Neuronal stem cell (in vitro differentiated cells): ENCODE data around the gene OLIG1.
A peak's percentile ranks its signal among the peaks of the same experiment; 100 is the strongest.

ENCODE experiments used
- DNase-seq: peaks from one replicate; pipeline ENCODE4 v3.0.0-alpha.2; 2013; ENCODE audit warnings: low spot score
- H2AFZ ChIP-seq: one replicate; pipeline ENCODE4 v1.6.1; 2013; ENCODE audit warnings: mild to moderate bottlenecking, low read length, inconsistent platforms
- H2AK5ac ChIP-seq: 2 replicates; pipeline ENCODE4 v1.6.1; 2013; ENCODE audit warnings: low read depth, mild to moderate bottlenecking, inconsistent platforms, low read length, moderate library complexity, mixed read lengths
- H2BK120ac ChIP-seq: 2 replicates; pipeline ENCODE4 v1.6.1; 2013; ENCODE audit warnings: low read depth, mild to moderate bottlenecking, inconsistent platforms, low read length, moderate library complexity, mixed read lengths
- H2BK12ac ChIP-seq: one replicate; pipeline ENCODE4 v1.6.1; 2013; ENCODE audit warnings: low read length, inconsistent platforms
- H2BK15ac ChIP-seq: 2 replicates; pipeline ENCODE4 v1.6.1; 2013; ENCODE audit warnings: mild to moderate bottlenecking, low read length, inconsistent platforms, mixed read lengths
- H2BK5ac ChIP-seq: one replicate; pipeline ENCODE4 v1.6.1; 2013; ENCODE audit warnings: inconsistent platforms, mild to moderate bottlenecking, low read length, moderate library complexity
- H3K14ac ChIP-seq: one replicate; pipeline ENCODE4 v1.6.1; 2013; ENCODE audit warnings: low read length, inconsistent platforms
- H3K18ac ChIP-seq: 2 replicates; pipeline ENCODE4 v1.6.1; 2013; ENCODE audit warnings: low read length, inconsistent platforms
- H3K23ac ChIP-seq: 2 replicates; pipeline ENCODE4 v1.6.1; 2013; ENCODE audit warnings: low read depth, mild to moderate bottlenecking, mixed read lengths, low read length, inconsistent platforms; ENCODE audit not compliant: poor library complexity
- H3K27ac ChIP-seq: replicated peaks from 3 replicates; pipeline ENCODE4 v1.5.1; 2013; ENCODE audit warnings: low read length, inconsistent platforms
- H3K27me3 ChIP-seq, 3 experiments: 2 replicates each; pipeline ENCODE4 v1.6.1; 2013; ENCODE audit warnings: low read length in 3 of 3, mild to moderate bottlenecking in 2 of 3, inconsistent platforms in 1 of 3, low read depth in 1 of 3, mixed read lengths in 1 of 3, moderate library complexity in 1 of 3; ENCODE audit not compliant: control insufficient read depth in 3 of 3, insufficient read depth in 3 of 3
- H3K36me3 ChIP-seq, 2 donors: replicated peaks in 1 of 2; 2 replicates each; pipeline ENCODE4 v1.6.1; 2013; ENCODE audit warnings: low read length in 2 of 2; ENCODE audit not compliant: control insufficient read depth in 2 of 2, insufficient read depth in 2 of 2
- H3K4ac ChIP-seq: 2 replicates; pipeline ENCODE4 v1.6.1; 2013; ENCODE audit warnings: inconsistent platforms, mild to moderate bottlenecking, low read length, moderate library complexity
- H3K4me1 ChIP-seq, 2 donors: 1 replicate in 1 of 2; 2 replicates in 1 of 2; pipeline ENCODE4 v1.6.1; 2013; ENCODE audit warnings: low read length in 2 of 2, low read depth in 1 of 2; ENCODE audit not compliant: control insufficient read depth in 2 of 2, insufficient read depth in 1 of 2
- H3K4me2 ChIP-seq: one replicate; pipeline ENCODE4 v1.6.1; 2013; ENCODE audit warnings: mild to moderate bottlenecking, low read length, inconsistent platforms; ENCODE audit not compliant: insufficient read depth, poor library complexity, severe bottlenecking
- H3K4me3 ChIP-seq, 2 donors: 2 replicates each; pipeline ENCODE4 v1.5.1; 2013; ENCODE audit warnings: low read length in 2 of 2, mild to moderate bottlenecking in 2 of 2, inconsistent platforms in 1 of 2, moderate library complexity in 1 of 2
- H3K79me1 ChIP-seq: one replicate; pipeline ENCODE4 v1.6.1; 2013; ENCODE audit warnings: low read depth, mild to moderate bottlenecking, inconsistent platforms, low read length, moderate library complexity
- H3K9ac ChIP-seq: one replicate; pipeline ENCODE4 v1.6.1; 2013; ENCODE audit warnings: mild to moderate bottlenecking, low read depth, low read length, inconsistent platforms; ENCODE audit not compliant: poor library complexity
- H3K9me3 ChIP-seq, 2 donors: replicated peaks in 1 of 2; 2 replicates each; pipeline versions ENCODE3 to v1.6.1; 2013; ENCODE audit warnings: low read length in 2 of 2, mild to moderate bottlenecking in 2 of 2, inconsistent platforms in 1 of 2, low read depth in 1 of 2, mixed read lengths in 1 of 2, moderate library complexity in 1 of 2; ENCODE audit not compliant: control insufficient read depth in 2 of 2, insufficient read depth in 1 of 2
- H4K8ac ChIP-seq: one replicate; pipeline ENCODE4 v1.6.1; 2013; ENCODE audit warnings: low read depth, mild to moderate bottlenecking, inconsistent platforms, low read length, moderate library complexity
- H4K91ac ChIP-seq: one replicate; pipeline ENCODE4 v1.6.1; 2013; ENCODE audit warnings: low read length, low read depth, mild to moderate bottlenecking, inconsistent platforms; ENCODE audit not compliant: poor library complexity
- WGBS, 2 donors: extraction: QIAGEN DNeasy Blood & Tissue Kit; methylation state at CpG; one replicate each; pipeline ENCODE4 v1.1.7; 2013; ENCODE audit warnings: missing lambda C conversion rate in 2 of 2, mixed read lengths in 1 of 2; ENCODE audit not compliant: insufficient read length in 2 of 2, insufficient replicate concordance in 1 of 2; ENCODE audit errors: extremely low coverage in 2 of 2; 5-methylcytosine and 5-hydroxymethylcytosine counted together

The OLIG1 gene

GRCh38 chr21:33114276-33114675 is 44.3 kb downstream of the OLIG1 start:
- H3K14ac ChIP-seq = no peak overlapping the region

GRCh38 chr21:33115631-33116510 is 45.9 kb downstream of the OLIG1 start:
- H2BK15ac ChIP-seq = no peak overlapping the region
- no peak overlapping the region for H3K4me2 ChIP-seq
- H4K91ac ChIP-seq = no peak overlapping the region
- no peak overlapping the region for H3K4ac ChIP-seq
- H2AK5ac ChIP-seq = no peak overlapping the region
- H2BK120ac ChIP-seq = no peak overlapping the region
- peak overlapping the region; percentile 23 for H3K18ac ChIP-seq
- no peak for DNase-seq
- H3K4me1 ChIP-seq = peaks cover 11 to 14% of the 10 kb centered on the region in 2 donors
- no CpG with 5 or more reads among the region's 20 CpGs for WGBS, 2 donors
- no peaks in the 10 kb centered on the region for H3K79me1 ChIP-seq
- no peak overlapping the region for H3K27ac ChIP-seq
- no peak overlapping the region for H4K8ac ChIP-seq
- no peak overlapping the region for H2BK5ac ChIP-seq
- H3K4me3 ChIP-seq = no peak overlapping the region
- peaks cover 22 to 94% (median 67%) of the 10 kb centered on the region in 3 experiments for H3K27me3 ChIP-seq
- peak overlapping the region; percentile 10 for H3K23ac ChIP-seq
- peaks cover 0 to 7% of the 10 kb centered on the region in 2 donors for H3K9me3 ChIP-seq
- H3K36me3 ChIP-seq = no peaks in the 10 kb centered on the region
- no peak overlapping the region for H3K9ac ChIP-seq
- no peak overlapping the region for H3K14ac ChIP-seq
- no peak overlapping the region for H2AFZ ChIP-seq
- no peak overlapping the region for H2BK12ac ChIP-seq

More at GRCh38 chr21:33114276-33114675, 44.3 kb downstream of the OLIG1 start:
- no peak overlapping the region for H2AK5ac ChIP-seq
- H2BK120ac ChIP-seq = no peak overlapping the region
- H4K91ac ChIP-seq = no peak overlapping the region
- H3K4ac ChIP-seq = no peak overlapping the region
- H3K36me3 ChIP-seq = no peaks in the 10 kb centered on the region
- peaks cover 14 to 19% of the 10 kb centered on the region in 2 donors for H3K4me1 ChIP-seq
- H3K4me2 ChIP-seq = no peak overlapping the region
- no peak overlapping the region for H2AFZ ChIP-seq
- H3K18ac ChIP-seq = no peak overlapping the region
- no peak overlapping the region for H2BK5ac ChIP-seq
- WGBS, 2 donors = no CpG with 5 or more reads among the region's 3 CpGs
- no peaks in the 10 kb centered on the region for H3K79me1 ChIP-seq
- peaks cover 34 to 96% (median 78%) of the 10 kb centered on the region in 3 experiments for H3K27me3 ChIP-seq
- H4K8ac ChIP-seq = no peak overlapping the region
- peaks cover 6 to 19% of the 10 kb centered on the region in 2 donors for H3K9me3 ChIP-seq
- no peak overlapping the region for H3K9ac ChIP-seq
- H2BK15ac ChIP-seq = no peak overlapping the region
- H3K23ac ChIP-seq = no peak overlapping the region
- H2BK12ac ChIP-seq = no peak overlapping the region
- H3K4me3 ChIP-seq = no peak overlapping the region
- DNase-seq = no peak
- H3K27ac ChIP-seq = no peak overlapping the region

- H3K27ac ChIP-seq = no peak overlapping the region
These were observed 46.7 kb downstream of the OLIG1 start for GRCh38 chr21:33116676-33117075.

GRCh38 chr21:33117101-33117888 is 47.4 kb downstream of the OLIG1 start:
- Histone ChIP-seq H3K36me3 (no peaks in the 10 kb centered on the region), H2BK12ac (no peak overlapping the region), H3K27ac (no peak overlapping the region), H2AFZ (no peak overlapping the region), H2AK5ac (no peak overlapping the region), H4K91ac (no peak overlapping the region), H2BK5ac (no peak overlapping the region), H3K9me3 (no peaks in the 10 kb centered on the region), H3K9ac (no peak overlapping the region), H3K79me1 (no peaks in the 10 kb centered on the region), H2BK15ac (no peak overlapping the region), H3K14ac (no peak overlapping the region), H3K4ac (no peak overlapping the region), H3K4me3 (no peak overlapping the region), H3K27me3 (peaks cover 17 to 93% (median 55%) of the 10 kb centered on the region in 3 experiments), H3K4me2 (no peak overlapping the region), H3K4me1 (peaks cover 8 to 12% of the 10 kb centered on the region in 2 donors), H3K23ac (no peak overlapping the region), H4K8ac (no peak overlapping the region), H2BK120ac (no peak overlapping the region), H3K18ac (no peak overlapping the region)
- no peak for DNase-seq
- no CpG with 5 or more reads among the region's 16 CpGs for WGBS, 2 donors

More at GRCh38 chr21:33116676-33117075, 46.7 kb downstream of the OLIG1 start:
- Histone ChIP-seq H3K14ac (no peak overlapping the region), H2AK5ac (no peak overlapping the region), H3K23ac (no peak overlapping the region), H3K4me2 (no peak overlapping the region), H2BK120ac (no peak overlapping the region), H3K9me3 (peaks cover 0 to 5% of the 10 kb centered on the region in 2 donors), H2BK5ac (no peak overlapping the region), H3K79me1 (no peaks in the 10 kb centered on the region), H2AFZ (no peak overlapping the region), H3K9ac (no peak overlapping the region), H4K8ac (no peak overlapping the region), H3K4me1 (peaks cover 11 to 14% of the 10 kb centered on the region in 2 donors), H3K27me3 (peaks cover 17 to 93% (median 61%) of the 10 kb centered on the region in 3 experiments), H3K4me3 (no peak overlapping the region), H2BK15ac (no peak overlapping the region), H3K36me3 (no peaks in the 10 kb centered on the region), H3K4ac (no peak overlapping the region), H3K18ac (no peak overlapping the region), H2BK12ac (no peak overlapping the region), H4K91ac (no peak overlapping the region)
- WGBS, 2 donors = no CpG with 5 or more reads among the region's 8 CpGs
- DNase-seq = no peak
